HG03135 (cell line): ENCODE results near the gene BCL2L2.

Source experiments
- ATAC-seq: cut with Tn5 transposase; IDR thresholded peaks from one replicate; pipeline ENCODE4 v1.9.1; 2021; ENCODE audit warnings: mild to moderate bottlenecking, moderate library complexity; ENCODE audit not compliant: unreplicated experiment

The BCL2L2 gene

GRCh38 chr14:23299211-23299957 lies 7.2 kb upstream of the BCL2L2 start:
- no peak for ATAC-seq

- no peak for ATAC-seq
These were observed 6.5 kb upstream of the BCL2L2 start for GRCh38 chr14:23299986-23300686.

GRCh38 chr14:23300687-23301223 lies 5.9 kb upstream of the BCL2L2 start:
- no peak for ATAC-seq

- ATAC-seq, result peak; percentile 77
These were observed 5.2 kb upstream of the BCL2L2 start for GRCh38 chr14:23301288-23301968.

- ATAC-seq, result peak; percentile 10
These were observed 4.7 kb upstream of the BCL2L2 start for GRCh38 chr14:23301969-23302289.

- ATAC-seq, result peak; percentile 34
These were observed 4.1 kb upstream of the BCL2L2 start, which contains the start of gene PPP1R3E for GRCh38 chr14:23302290-23303225. Gene PPP1R3E, minus strand, starts transcription at chr14:23302859. Its CDS starts 283 bp downstream, at chr14:23302576.

- no peak for ATAC-seq
These were observed 505 bp downstream of the BCL2L2 start for GRCh38 chr14:23307146-23307530.

- ATAC-seq, result no peak
These were observed 1.3 kb downstream of the BCL2L2 start for GRCh38 chr14:23307687-23308644.

- ATAC-seq, result no peak
These were observed 2.2 kb downstream of the BCL2L2 start for GRCh38 chr14:23308721-23309445.

- no peak for ATAC-seq
These were observed 3.9 kb downstream of the BCL2L2 start for GRCh38 chr14:23310546-23310945.

- ATAC-seq, result no peak
These were observed 9.7 kb downstream of the BCL2L2 start for GRCh38 chr14:23316300-23316699.

GRCh38 chr14:23319746-23320583 lies 13.3 kb downstream of the BCL2L2 start:
- ATAC-seq, result no peak

- peak; percentile 89 for ATAC-seq
These were observed 14.2 kb downstream of the BCL2L2 start, which contains the start of gene PABPN1 for GRCh38 chr14:23320584-23321571. Gene PABPN1, plus strand, starts transcription at chr14:23321457. Its CDS starts 13 bp downstream, at chr14:23321470.

GRCh38 chr14:23321572-23322547 lies 15.2 kb downstream of the BCL2L2 start:
- peak; percentile 10 for ATAC-seq
